ENCODE measurements around the gene DSTYK. TPM values are rescaled to one million over a fixed set of nuclear protein-coding genes. Genes with fewer than 3 reads are reported as not detected.

Gene DSTYK
- polyA plus RNA-seq, 1 of the 3 experiments (the other 2 are of a cell fraction): 4.4 TPM

DNA sequence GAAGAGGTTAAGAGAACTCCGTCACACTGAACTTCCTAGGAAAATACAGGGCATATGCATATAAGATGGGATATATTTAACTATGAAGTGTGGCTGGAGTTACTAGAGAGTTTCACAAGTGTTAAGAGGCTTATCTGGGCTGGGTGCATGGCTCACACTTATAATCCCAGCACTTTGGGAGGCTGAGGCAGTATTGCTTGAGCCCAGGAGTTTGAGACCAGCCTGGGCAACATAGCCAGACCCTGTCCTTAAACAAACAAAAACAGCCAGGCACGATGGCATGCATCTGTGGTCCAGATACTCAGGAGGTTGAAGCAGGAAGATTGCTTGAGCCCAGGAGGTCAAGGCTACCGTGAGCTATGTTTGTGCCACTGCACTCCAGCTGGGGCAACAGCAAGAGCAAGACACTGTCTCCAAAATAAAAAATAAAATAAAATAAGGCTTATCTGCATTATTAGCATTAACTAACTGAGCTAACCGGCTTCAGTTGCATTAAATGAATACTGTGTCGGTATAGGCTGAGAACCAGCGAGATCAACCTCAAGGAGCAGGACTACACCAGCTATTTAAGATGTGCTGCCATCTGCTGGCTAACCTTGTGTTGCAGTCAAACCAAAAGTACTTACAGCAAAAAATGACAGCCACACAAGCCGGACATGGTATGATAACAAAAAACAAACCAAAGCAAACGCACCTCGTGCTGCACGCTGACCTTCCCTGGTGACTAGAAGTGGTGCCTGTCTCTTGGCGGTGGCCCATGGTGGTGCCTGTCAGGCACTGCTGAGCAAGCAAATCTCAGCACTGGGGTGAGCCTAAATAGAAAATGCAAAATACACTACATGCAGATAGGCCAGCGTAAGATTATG is 70.0 kb downstream of the DSTYK start:
- peaks cover 0 to 5% of the 10 kb centered on the region in 2 experiments for H3K36me3 ChIP-seq (replicated peaks in 1 of 2; ENCODE audit: control insufficient read depth in 1 of 2, insufficient read depth in 2 of 2, low read length in 1 of 2)
- H3K4me1 ChIP-seq (ENCODE audit: control insufficient read depth in 1 of 2, insufficient read depth in 2 of 2, low read depth in 1 of 2, low read length in 1 of 2): peaks cover 5 to 10% of the 10 kb centered on the region in 2 experiments
- no peaks in the 10 kb centered on the region for H3K79me2 ChIP-seq (ENCODE audit: insufficient read depth)
- no peak overlapping the region for H3K9ac ChIP-seq
- H3K9me3 ChIP-seq: no peaks in the 10 kb centered on the region
- H4K20me1 ChIP-seq (ENCODE audit: insufficient read depth): no peaks in the 10 kb centered on the region
- TF ChIP-seq RXRA (IDR thresholded peaks at IDR 0.05; ENCODE audit: borderline replicate concordance, low read depth): no peak
- TF ChIP-seq NRF1 (IDR thresholded peaks at IDR 0.05; ENCODE audit: low read depth, low read length): no peak
- TF ChIP-seq RAD21 (IDR thresholded peaks at IDR 0.05; ENCODE audit: low read length): peak; percentile 67
- TF ChIP-seq RFX5 (IDR thresholded peaks at IDR 0.05; ENCODE audit: low read length): no peak
- TF ChIP-seq EZH2phosphoT487 (IDR thresholded peaks at IDR 0.05; ENCODE audit: borderline replicate concordance, low read depth): no peak
- TF ChIP-seq USF1 (IDR thresholded peaks at IDR 0.05; ENCODE audit: borderline replicate concordance, low read depth): no peak
- peak; percentile 94 for TF ChIP-seq CTCF (IDR thresholded peaks at IDR 0.05)
- TF ChIP-seq SMC3 (IDR thresholded peaks at IDR 0.05; ENCODE audit: low read depth, low read length): peak; percentile 67
- POLR2A ChIA-PET: no interaction called here
- H3K4me3 ChIP-seq (ENCODE audit: low read depth in 2 of 2, low read length in 1 of 2): peak overlapping the region in 1 of 2 experiments; percentile 33; a peak in 1 of 4 replicates
- no peaks in the 10 kb centered on the region for H3K9me2 ChIP-seq
- H3F3A ChIP-seq (replicated peaks; ENCODE audit: insufficient read depth): peaks cover 8% of the 10 kb centered on the region
- no peaks in the 10 kb centered on the region for H3K27me3 ChIP-seq (ENCODE audit: insufficient read depth)
- H3K27ac ChIP-seq (ENCODE audit: low read depth in 2 of 2, low read length in 1 of 2): no peak overlapping the region
- CTCF ChIA-PET: interaction anchor here (0.6 to 4.5 kb wide), 56 partner anchors 8 to 391 kb away, joined by 3 to 33 read pairs (median 4); partner anchors contain the start of gene RBBP5
- DNase-seq: peak; percentile 67
- WGBS (ENCODE audit: low lambda C conversion rate): 29% methylated on average over 12 of the region's 12 CpGs
- peak overlapping the region; percentile 52; the same call in 1 of the 2 replicates for H3K4me2 ChIP-seq
- no peak overlapping the region for H2AFZ ChIP-seq (ENCODE audit: low read depth)

DNA sequence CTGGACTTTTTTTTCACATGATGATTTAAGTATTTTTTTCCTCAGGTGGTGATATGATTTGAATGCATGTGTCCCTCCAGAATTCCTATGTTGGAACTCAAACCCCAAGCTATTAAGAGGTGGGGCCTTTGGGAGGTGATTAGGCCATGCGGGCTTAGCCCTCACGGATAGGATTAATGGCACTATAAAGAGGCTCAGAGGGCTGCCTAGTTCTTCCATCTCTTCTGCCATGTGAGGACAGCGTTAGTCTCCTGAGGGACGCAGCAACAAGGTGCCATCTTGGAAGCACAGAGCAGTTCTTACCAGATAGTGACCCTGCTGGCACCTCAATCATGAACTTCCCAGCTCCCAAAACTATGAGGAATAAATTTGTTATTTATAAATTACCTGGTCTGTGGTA is 71.4 kb downstream of the DSTYK start:
- H3K9ac ChIP-seq: no peak overlapping the region
- H3K4me3 ChIP-seq (ENCODE audit: low read depth in 2 of 2, low read length in 1 of 2): no peak overlapping the region
- no peak overlapping the region for H3K27ac ChIP-seq (ENCODE audit: low read depth in 2 of 2, low read length in 1 of 2)
- H3K27me3 ChIP-seq (ENCODE audit: insufficient read depth): no peaks in the 10 kb centered on the region
- POLR2A ChIA-PET: no interaction called here
- no peaks in the 10 kb centered on the region for H3K9me2 ChIP-seq
- 90% methylated on average over 4 of the region's 4 CpGs for WGBS (ENCODE audit: low lambda C conversion rate)
- H3K79me2 ChIP-seq (ENCODE audit: insufficient read depth): no peaks in the 10 kb centered on the region
- no peak overlapping the region for H2AFZ ChIP-seq (ENCODE audit: low read depth)
- DNase-seq: no peak
- no peaks in the 10 kb centered on the region for H3K9me3 ChIP-seq
- H3K4me1 ChIP-seq (ENCODE audit: control insufficient read depth in 1 of 2, insufficient read depth in 2 of 2, low read depth in 1 of 2, low read length in 1 of 2): peaks cover 2 to 5% of the 10 kb centered on the region in 2 experiments
- CTCF ChIA-PET: interaction anchor here (1.0 to 4.5 kb wide), 12 partner anchors 11 to 164 kb away, joined by 3 to 33 read pairs (median 11); no protein-coding TSS in a partner anchor
- no peaks in the 10 kb centered on the region for H3K36me3 ChIP-seq (replicated peaks in 1 of 2; ENCODE audit: control insufficient read depth in 1 of 2, insufficient read depth in 2 of 2, low read length in 1 of 2)
- H3K4me2 ChIP-seq: no peak overlapping the region
- H3F3A ChIP-seq (replicated peaks; ENCODE audit: insufficient read depth): peaks cover 4% of the 10 kb centered on the region
- no peaks in the 10 kb centered on the region for H4K20me1 ChIP-seq (ENCODE audit: insufficient read depth)
- TF ChIP-seq, protein P1, sequence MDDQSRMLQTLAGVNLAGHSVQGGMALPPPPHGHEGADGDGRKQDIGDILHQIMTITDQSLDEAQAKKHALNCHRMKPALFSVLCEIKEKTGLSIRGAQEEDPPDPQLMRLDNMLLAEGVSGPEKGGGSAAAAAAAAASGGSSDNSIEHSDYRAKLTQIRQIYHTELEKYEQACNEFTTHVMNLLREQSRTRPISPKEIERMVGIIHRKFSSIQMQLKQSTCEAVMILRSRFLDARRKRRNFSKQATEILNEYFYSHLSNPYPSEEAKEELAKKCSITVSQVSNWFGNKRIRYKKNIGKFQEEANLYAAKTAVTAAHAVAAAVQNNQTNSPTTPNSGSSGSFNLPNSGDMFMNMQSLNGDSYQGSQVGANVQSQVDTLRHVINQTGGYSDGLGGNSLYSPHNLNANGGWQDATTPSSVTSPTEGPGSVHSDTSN (IDR thresholded peaks at IDR 0.05): no peak
- no peak for TF ChIP-seq POLR2AphosphoS5 (IDR thresholded peaks at IDR 0.05; ENCODE audit: low read depth, low read length)
- no peak for TF ChIP-seq TEAD4 (IDR thresholded peaks at IDR 0.05; ENCODE audit: borderline replicate concordance, insufficient read depth)
- no peak for TF ChIP-seq REST (IDR thresholded peaks at IDR 0.05; ENCODE audit: low read depth, low read length)
- TF ChIP-seq USF1 (IDR thresholded peaks at IDR 0.05; ENCODE audit: borderline replicate concordance, low read depth): no peak
- no peak for TF ChIP-seq MEF2A (IDR thresholded peaks at IDR 0.05; ENCODE audit: borderline replicate concordance, low read depth)
- TF ChIP-seq GATA2 (CRISPR knock-in tag; IDR thresholded peaks at IDR 0.05): no peak
- TF ChIP-seq MXI1 (IDR thresholded peaks at IDR 0.05; ENCODE audit: low read depth, low read length): no peak
- no peak for TF ChIP-seq EP300 (IDR thresholded peaks at IDR 0.05; ENCODE audit: borderline replicate concordance in 1 of 2, low read depth in 1 of 2, low read length in 1 of 2)
- no peak for TF ChIP-seq SIN3A (IDR thresholded peaks at IDR 0.05; ENCODE audit: borderline replicate concordance, low read depth, low read length)

Data from SK-N-SH (cell line).